GM23248 (cell line): ENCODE data around the gene PIP5K1B. TPM values are rescaled to one million over a fixed set of nuclear protein-coding genes. Genes with fewer than 3 reads are reported as not detected.

Experiments used
- DNase-seq: peaks from one replicate; pipeline ENCODE4 v3.0.0-alpha.2; 2015
- H2AFZ ChIP-seq: fragments of 200-600 bp; sonication (generic); 2 replicates; pipeline ENCODE4 v1.6.1; 2016; ENCODE audit warnings: antibody characterized with exemption
- H3F3A ChIP-seq: fragments of 200-600 bp; sonication (generic); 2 replicates; pipeline ENCODE4 v1.6.1; 2016; ENCODE audit warnings: mild to moderate bottlenecking, antibody characterized with exemption, mixed run types; ENCODE audit not compliant: insufficient read depth
- H3K27ac ChIP-seq: fragments of 200-600 bp; sonication (generic); 2 replicates; pipeline ENCODE4 v1.5.1; 2016; ENCODE audit warnings: mild to moderate bottlenecking
- H3K27me3 ChIP-seq: fragments of 200-600 bp; sonication (generic); replicated peaks from 2 replicates; pipeline ENCODE4 v1.6.1; 2016; ENCODE audit warnings: mild to moderate bottlenecking; ENCODE audit not compliant: insufficient read depth
- H3K36me3 ChIP-seq: fragments of 200-600 bp; sonication (generic); 2 replicates; pipeline ENCODE4 v1.6.1; 2016; ENCODE audit warnings: low read depth, mild to moderate bottlenecking
- H3K4me1 ChIP-seq: fragments of 200-600 bp; sonication (generic); 2 replicates; pipeline ENCODE4 v1.6.1; 2016; ENCODE audit warnings: mild to moderate bottlenecking; ENCODE audit not compliant: insufficient read depth
- H3K4me2 ChIP-seq: fragments of 200-600 bp; sonication (generic); one replicate; pipeline ENCODE4 v1.6.1; 2016; ENCODE audit warnings: mild to moderate bottlenecking; ENCODE audit not compliant: unreplicated experiment
- H3K4me3 ChIP-seq: fragments of 200-600 bp; sonication (generic); 2 replicates; pipeline ENCODE4 v1.5.1; 2016; ENCODE audit warnings: mild to moderate bottlenecking
- H3K79me2 ChIP-seq: fragments of 200-600 bp; sonication (generic); 2 replicates; pipeline ENCODE4 v1.6.1; 2016; ENCODE audit warnings: mild to moderate bottlenecking; ENCODE audit not compliant: insufficient read depth
- H3K9ac ChIP-seq: fragments of 200-600 bp; sonication (generic); 2 replicates; pipeline ENCODE4 v1.6.1; 2016; ENCODE audit warnings: mild to moderate bottlenecking
- H3K9me2 ChIP-seq: fragments of 200-600 bp; sonication (generic); 2 replicates; pipeline ENCODE4 v1.6.1; 2016; ENCODE audit warnings: mixed run types, mild to moderate bottlenecking, moderate library complexity; ENCODE audit not compliant: insufficient read depth
- H3K9me3 ChIP-seq: fragments of 200-600 bp; sonication (generic); one replicate; pipeline ENCODE4 v1.6.1; 2017; ENCODE audit warnings: low read depth
- H4K20me1 ChIP-seq: fragments of 200-600 bp; sonication (generic); 2 replicates; pipeline ENCODE4 v1.6.0; 2016; ENCODE audit not compliant: insufficient read depth
- EZH2 ChIP-seq: fragments of 200-600 bp; sonication (generic); IDR thresholded peaks from 2 replicates; pipeline ENCODE4 v1.6.1; 2018; ENCODE audit warnings: antibody characterized with exemption, mild to moderate bottlenecking; ENCODE audit not compliant: insufficient read depth, poor library complexity, severe bottlenecking
- EZH2phosphoT487 ChIP-seq: fragments of 200-600 bp; sonication (generic); IDR thresholded peaks from 2 replicates; pipeline ENCODE4 v1.6.1; 2018; ENCODE audit warnings: antibody characterized with exemption, moderate library complexity, mild to moderate bottlenecking, low read depth; ENCODE audit not compliant: insufficient read depth
- WGBS, 2 experiments: methylation state at CpG; one replicate each; pipeline ENCODE4 v1.1.6; 2015 to 2017; ENCODE audit warnings: low lambda C conversion rate in 2 of 2, low coverage in 1 of 2; ENCODE audit errors: missing lambda C conversion rate in 2 of 2; 5-methylcytosine and 5-hydroxymethylcytosine counted together
- in situ Hi-C: fragments of 300-500 bp; cut with MboI; formaldehyde crosslinking; loops from 2 replicates; pipeline ENCODE4 v1.15.0; 2020
- polyA plus RNA-seq: library from polyadenylated mRNA; unstranded; fragments of >200 nt; fragmentation: Nextera tagmentation; extraction: Ambion mirVana; gene quantifications from 2 replicates; pipeline ENCODE4 v1.2.1, GENCODE V29; 2016
- total RNA-seq: library from RNA; depleted of rRNA; stranded (reverse); fragments of >200 nt; shearing (Covaris generic); gene quantifications from 2 replicates; pipeline ENCODE4 v1.2.3, GENCODE V29; 2014

The PIP5K1B gene
- total and polyA plus RNA-seq, 2 experiments from 2014 or later, result not detected

GRCh38 chr9:68805890-68806517, 101.0 kb downstream of the PIP5K1B start:
- no peaks in the 10 kb centered on the region for H3K36me3 ChIP-seq
- H3K27me3 ChIP-seq, result peaks cover 17% of the 10 kb centered on the region
- TF ChIP-seq EZH2, result no peak
- TF ChIP-seq EZH2phosphoT487, result no peak
- in situ Hi-C loops, result loop anchor here (10.0 kb wide), 1 partner anchor 61 kb away; no protein-coding TSS in a partner anchor
- no peaks in the 10 kb centered on the region for H3K9me3 ChIP-seq
- H3K9ac ChIP-seq, result no peak overlapping the region
- no peak overlapping the region for H2AFZ ChIP-seq
- H3F3A ChIP-seq, result no peaks in the 10 kb centered on the region
- H3K79me2 ChIP-seq, result no peaks in the 10 kb centered on the region
- H4K20me1 ChIP-seq, result no peaks in the 10 kb centered on the region
- DNase-seq, result no peak
- H3K9me2 ChIP-seq, result no peaks in the 10 kb centered on the region
- H3K27ac ChIP-seq, result no peak overlapping the region
- H3K4me1 ChIP-seq, result no peaks in the 10 kb centered on the region
- no peak overlapping the region for H3K4me2 ChIP-seq
- H3K4me3 ChIP-seq, result no peak overlapping the region
- WGBS, 2 experiments, result 6 to 22% methylated on average over 3 of the region's 3 CpGs

GRCh38 chr9:68808338-68808890, 103.4 kb downstream of the PIP5K1B start:
- Histone ChIP-seq H3K27me3 (peaks cover 10% of the 10 kb centered on the region), H3K9me3 (no peaks in the 10 kb centered on the region), H3K9ac (no peak overlapping the region), H3K4me3 (no peak overlapping the region), H3K27ac (no peak overlapping the region), H2AFZ (no peak overlapping the region), H3K4me2 (no peak overlapping the region), H3K36me3 (no peaks in the 10 kb centered on the region), H3F3A (no peaks in the 10 kb centered on the region), H3K9me2 (no peaks in the 10 kb centered on the region), H3K4me1 (no peaks in the 10 kb centered on the region), H4K20me1 (no peaks in the 10 kb centered on the region), H3K79me2 (no peaks in the 10 kb centered on the region)
- in situ Hi-C loops, result loop anchor here (10.0 kb wide), 1 partner anchor 64 kb away; no protein-coding TSS in a partner anchor
- 30 to 37% methylated on average over 6 of the region's 6 CpGs for WGBS, 2 experiments
- no peak for TF ChIP-seq EZH2
- TF ChIP-seq EZH2phosphoT487, result no peak
- no peak for DNase-seq

DNA sequence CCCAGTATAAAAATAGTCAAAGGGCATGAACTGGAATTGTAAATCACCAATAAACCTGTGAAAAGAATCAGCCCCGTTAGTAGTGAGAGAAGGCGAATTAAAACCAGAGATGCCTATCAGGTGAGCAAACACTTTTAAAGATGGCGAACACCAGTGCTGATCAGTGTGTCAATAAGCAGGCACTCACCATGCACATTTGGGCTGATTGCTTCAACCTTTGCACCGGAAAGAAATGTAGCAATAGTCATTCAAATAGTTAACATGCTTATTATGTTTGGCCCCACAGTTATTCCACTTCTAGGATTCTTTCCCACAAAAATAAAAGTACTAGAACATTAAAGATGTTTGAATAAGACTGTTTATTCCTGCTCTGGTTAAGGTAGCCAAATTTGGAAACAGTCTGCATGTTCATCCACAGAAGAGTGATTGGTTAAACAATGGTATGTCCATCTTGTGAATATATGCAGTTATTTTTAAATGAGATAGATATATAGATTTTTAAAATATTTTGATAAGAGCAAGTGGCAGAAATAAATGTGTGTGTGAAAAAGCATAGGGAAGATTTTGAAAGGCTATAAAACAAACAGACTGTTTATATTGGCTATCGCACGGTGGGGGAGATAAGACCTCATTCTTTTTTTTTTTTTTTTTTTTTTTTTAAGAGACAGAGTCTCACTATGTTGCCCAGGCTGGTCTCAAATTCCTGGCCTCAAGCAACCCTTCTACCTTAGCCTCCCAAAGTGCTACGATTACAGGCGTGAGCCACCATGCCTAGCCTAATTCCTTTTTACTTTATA, 112.2 kb downstream of the PIP5K1B start:
- in situ Hi-C loops, result no loop called here
- no peak for DNase-seq
- Histone ChIP-seq H4K20me1 (no peaks in the 10 kb centered on the region), H2AFZ (no peak overlapping the region), H3K4me2 (no peak overlapping the region), H3F3A (no peaks in the 10 kb centered on the region), H3K79me2 (no peaks in the 10 kb centered on the region), H3K27ac (no peak overlapping the region), H3K4me1 (no peaks in the 10 kb centered on the region), H3K27me3 (no peaks in the 10 kb centered on the region; the same call in 1 of the 2 replicates), H3K9me2 (no peaks in the 10 kb centered on the region), H3K9me3 (no peaks in the 10 kb centered on the region), H3K36me3 (no peaks in the 10 kb centered on the region), H3K4me3 (no peak overlapping the region), H3K9ac (no peak overlapping the region)
- 48 to 52% methylated on average over 8 of the region's 8 CpGs for WGBS, 2 experiments
- TF ChIP-seq EZH2 (no peak), EZH2phosphoT487 (no peak)

DNA sequence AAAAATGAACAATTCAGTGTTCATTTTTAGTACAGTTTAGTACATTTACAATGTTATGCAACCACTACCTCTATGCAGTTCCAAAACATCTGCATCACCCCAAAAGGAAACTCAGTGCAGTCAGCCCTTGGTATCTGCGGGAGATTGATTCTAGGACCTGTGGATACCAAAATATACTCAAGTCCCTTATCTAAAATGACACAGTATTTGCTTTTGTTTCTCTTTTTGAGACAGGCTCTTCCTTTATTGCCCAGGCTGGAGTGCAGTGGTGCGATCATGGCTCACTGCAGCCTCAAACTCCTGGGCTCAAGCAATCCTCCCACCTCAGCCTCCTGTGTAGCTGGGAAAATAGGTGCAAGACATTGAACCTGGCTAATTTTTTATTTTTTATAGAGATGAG, 114.0 kb downstream of the PIP5K1B start:
- TF ChIP-seq EZH2phosphoT487 (no peak), EZH2 (no peak)
- H3K27me3 ChIP-seq, result no peaks in the 10 kb centered on the region; the same call in 1 of the 2 replicates
- no peaks in the 10 kb centered on the region for H3K9me3 ChIP-seq
- no peak overlapping the region for H3K9ac ChIP-seq
- no peak overlapping the region for H2AFZ ChIP-seq
- no peaks in the 10 kb centered on the region for H3K9me2 ChIP-seq
- no peak overlapping the region for H3K27ac ChIP-seq
- H3K4me3 ChIP-seq, result no peak overlapping the region
- H3F3A ChIP-seq, result no peaks in the 10 kb centered on the region
- no peak overlapping the region for H3K4me2 ChIP-seq
- in situ Hi-C loops, result no loop called here
- H3K4me1 ChIP-seq, result no peaks in the 10 kb centered on the region
- H3K36me3 ChIP-seq, result no peaks in the 10 kb centered on the region
- DNase-seq, result no peak
- 38 to 56% methylated on average over 2 of the region's 2 CpGs for WGBS, 2 experiments
- no peaks in the 10 kb centered on the region for H3K79me2 ChIP-seq
- H4K20me1 ChIP-seq, result no peaks in the 10 kb centered on the region
